ENCODE data around the gene ZNF532. TPM values are rescaled to one million over a fixed set of nuclear protein-coding genes. Genes with fewer than 3 reads are reported as not detected.
"Not testable (repeated sequence)": the region's sequence is repeated elsewhere in the genome, so short reads cannot be mapped to it uniquely, and the experiment has no call there.

The ZNF532 gene
- total RNA-seq, 1 experiment from 2014 or later, result 18.6 TPM

DNA sequence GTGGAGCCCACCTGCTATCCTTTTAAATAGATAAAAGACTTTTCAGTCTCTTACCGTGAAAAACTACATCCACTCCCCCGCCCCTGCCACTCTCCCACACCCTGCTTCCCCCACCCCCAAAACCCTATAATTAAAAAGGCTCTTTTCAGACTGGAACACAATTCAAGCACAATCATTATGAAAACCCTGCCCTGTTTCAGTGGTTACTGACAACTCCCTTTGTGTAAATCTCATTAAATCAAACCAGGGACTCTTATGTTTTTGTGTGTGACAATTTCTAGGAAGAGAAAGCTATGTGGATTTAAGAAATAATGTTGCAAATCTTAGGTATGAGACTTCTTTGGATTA lies 21.0 kb upstream of the ZNF532 start:
- Histone ChIP-seq H3K9me3 (no peaks in the 10 kb centered on the region), H3K4me3 (no peak overlapping the region), H3K36me3 (no peaks in the 10 kb centered on the region), H3K27me3 (no peaks in the 10 kb centered on the region)
- no peak for DNase-seq

DNA sequence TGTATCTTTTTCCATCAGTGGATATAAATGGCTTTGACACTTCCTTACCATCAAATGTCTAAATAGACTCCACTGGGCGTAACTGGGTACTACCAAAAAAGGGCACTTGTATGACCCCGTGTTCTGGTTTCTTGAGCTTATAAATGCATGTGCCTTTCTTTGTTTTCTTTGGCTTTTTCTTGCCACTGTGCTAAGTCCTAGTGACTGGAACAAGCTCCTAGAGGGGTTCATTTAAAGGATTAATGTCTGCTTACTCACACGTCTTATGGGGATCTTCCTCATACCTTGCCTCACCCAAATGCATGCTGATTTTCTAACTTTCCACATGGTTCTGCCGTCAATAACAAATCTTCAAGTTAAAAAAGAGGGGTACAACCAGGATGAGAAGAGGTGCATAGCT lies 19.8 kb upstream of the ZNF532 start:
- no peak overlapping the region for H3K4me3 ChIP-seq
- no peak for DNase-seq
- no peaks in the 10 kb centered on the region for H3K36me3 ChIP-seq
- no peaks in the 10 kb centered on the region for H3K27me3 ChIP-seq
- no peaks in the 10 kb centered on the region for H3K9me3 ChIP-seq

GRCh38 chr18:58845928-58846724 lies 18.6 kb upstream of the ZNF532 start:
- Histone ChIP-seq H3K27me3 (no peaks in the 10 kb centered on the region), H3K4me3 (no peak overlapping the region), H3K9me3 (no peaks in the 10 kb centered on the region), H3K36me3 (no peaks in the 10 kb centered on the region)
- DNase-seq, result no peak

- H3K9me3 ChIP-seq, result no peaks in the 10 kb centered on the region
- no peak overlapping the region for H3K4me3 ChIP-seq
- H3K36me3 ChIP-seq, result no peaks in the 10 kb centered on the region
- no peaks in the 10 kb centered on the region for H3K27me3 ChIP-seq
- DNase-seq, result no peak
These were observed 17.1 kb upstream of the ZNF532 start for GRCh38 chr18:58847383-58848071.

GRCh38 chr18:58848685-58849084 lies 16.0 kb upstream of the ZNF532 start:
- H3K27me3 ChIP-seq, result no peaks in the 10 kb centered on the region
- no peaks in the 10 kb centered on the region for H3K9me3 ChIP-seq
- peak; percentile 44 for DNase-seq
- no peak overlapping the region for H3K4me3 ChIP-seq
- no peaks in the 10 kb centered on the region for H3K36me3 ChIP-seq

DNA sequence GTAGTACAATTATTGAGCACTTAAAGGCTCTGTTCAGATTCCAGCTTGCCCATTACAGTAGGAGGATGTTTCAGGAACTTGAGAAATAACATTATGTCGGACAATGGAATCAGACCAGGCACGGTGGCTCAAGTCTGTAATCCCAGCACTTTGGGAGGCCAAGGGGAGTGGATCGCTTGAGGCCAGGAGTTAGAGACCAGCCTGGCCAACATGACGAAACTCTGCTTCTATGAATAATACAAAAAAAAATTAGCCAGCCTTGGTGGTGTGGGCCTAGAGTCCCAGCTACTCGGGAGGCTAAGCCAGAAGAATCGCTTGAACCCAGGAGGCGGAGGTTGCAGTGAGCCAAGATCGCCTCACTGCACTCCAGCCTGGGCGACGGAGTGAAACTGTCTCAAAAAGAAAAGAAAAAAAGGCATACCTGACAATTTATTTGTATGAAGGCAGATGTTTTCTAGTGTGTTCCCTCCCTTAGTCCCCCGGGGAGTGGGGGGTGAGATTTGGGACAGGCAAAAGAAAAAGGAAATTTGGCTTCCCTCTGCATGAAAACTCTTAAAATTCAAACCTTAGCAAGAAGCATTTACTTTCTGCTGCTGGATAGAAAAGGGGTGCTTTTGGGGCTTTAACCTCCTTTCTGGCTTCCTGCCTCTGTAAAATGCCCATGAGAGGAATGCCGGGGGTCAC lies 13.7 kb upstream of the ZNF532 start:
- H3K9me3 ChIP-seq, result no peaks in the 10 kb centered on the region
- no peak overlapping the region for H3K4me3 ChIP-seq
- DNase-seq, result no peak
- no peaks in the 10 kb centered on the region for H3K27me3 ChIP-seq
- H3K36me3 ChIP-seq, result no peaks in the 10 kb centered on the region

DNA sequence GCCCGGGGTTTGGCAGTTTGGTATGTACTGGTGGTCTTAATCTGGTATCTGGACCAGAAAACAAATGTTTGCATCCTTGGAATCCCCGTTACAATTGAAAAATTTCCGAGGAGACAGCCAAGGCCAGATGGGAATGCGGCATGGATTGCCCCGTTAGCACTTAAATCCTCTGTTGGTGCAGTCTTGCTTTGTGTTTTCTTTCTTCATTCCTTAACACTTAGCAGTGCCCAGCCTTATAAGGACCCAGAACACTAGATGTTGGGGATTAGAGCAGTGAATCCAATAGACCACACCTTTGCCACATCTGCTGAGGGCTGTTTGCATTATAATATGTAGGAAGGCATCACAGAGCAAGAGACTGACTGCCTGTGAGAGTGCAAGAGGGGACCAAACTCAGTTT lies 12.8 kb upstream of the ZNF532 start:
- no peak overlapping the region for H3K4me3 ChIP-seq
- no peaks in the 10 kb centered on the region for H3K27me3 ChIP-seq
- DNase-seq, result no peak
- H3K9me3 ChIP-seq, result peaks cover 3% of the 10 kb centered on the region
- H3K36me3 ChIP-seq, result no peaks in the 10 kb centered on the region

GRCh38 chr18:58852629-58853028 lies 12.0 kb upstream of the ZNF532 start:
- Histone ChIP-seq H3K36me3 (no peaks in the 10 kb centered on the region), H3K9me3 (peaks cover 3% of the 10 kb centered on the region), H3K4me3 (no peak overlapping the region), H3K27me3 (no peaks in the 10 kb centered on the region)
- no peak for DNase-seq

- H3K27me3 ChIP-seq, result no peaks in the 10 kb centered on the region
- no peak overlapping the region for H3K4me3 ChIP-seq
- no peak for DNase-seq
- H3K9me3 ChIP-seq, result peaks cover 3% of the 10 kb centered on the region
- no peaks in the 10 kb centered on the region for H3K36me3 ChIP-seq
These were observed 11.1 kb upstream of the ZNF532 start for GRCh38 chr18:58853561-58853960.

DNA sequence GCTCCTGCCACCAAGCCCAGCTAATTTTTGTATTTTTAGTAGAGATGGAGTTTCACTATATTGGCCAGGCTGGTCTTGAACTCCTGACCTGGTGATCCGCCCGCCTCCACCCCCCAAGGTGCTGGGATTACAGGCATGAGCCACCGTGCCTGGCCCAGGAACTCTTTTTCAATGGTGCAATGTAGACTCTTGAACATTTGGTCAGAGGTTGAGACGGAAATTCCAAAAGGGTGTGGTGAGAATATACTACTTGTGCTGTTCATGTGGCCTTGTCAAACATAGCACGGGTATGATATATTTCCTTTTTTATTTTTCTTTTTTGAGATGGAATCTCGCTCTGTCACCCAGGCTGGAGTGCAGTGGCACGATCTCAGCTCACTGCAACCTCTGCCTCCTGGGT lies 9.2 kb upstream of the ZNF532 start:
- not testable (repeated sequence) for DNase-seq, H3K9me3 ChIP-seq, H3K36me3 ChIP-seq, H3K27me3 ChIP-seq, H3K4me3 ChIP-seq

GRCh38 chr18:58856881-58857280 lies 7.8 kb upstream of the ZNF532 start:
- H3K36me3 ChIP-seq, result no peaks in the 10 kb centered on the region
- H3K9me3 ChIP-seq, result peaks cover 3% of the 10 kb centered on the region
- no peaks in the 10 kb centered on the region for H3K27me3 ChIP-seq
- DNase-seq, result peak; percentile 70
- no peak overlapping the region for H3K4me3 ChIP-seq

DNA sequence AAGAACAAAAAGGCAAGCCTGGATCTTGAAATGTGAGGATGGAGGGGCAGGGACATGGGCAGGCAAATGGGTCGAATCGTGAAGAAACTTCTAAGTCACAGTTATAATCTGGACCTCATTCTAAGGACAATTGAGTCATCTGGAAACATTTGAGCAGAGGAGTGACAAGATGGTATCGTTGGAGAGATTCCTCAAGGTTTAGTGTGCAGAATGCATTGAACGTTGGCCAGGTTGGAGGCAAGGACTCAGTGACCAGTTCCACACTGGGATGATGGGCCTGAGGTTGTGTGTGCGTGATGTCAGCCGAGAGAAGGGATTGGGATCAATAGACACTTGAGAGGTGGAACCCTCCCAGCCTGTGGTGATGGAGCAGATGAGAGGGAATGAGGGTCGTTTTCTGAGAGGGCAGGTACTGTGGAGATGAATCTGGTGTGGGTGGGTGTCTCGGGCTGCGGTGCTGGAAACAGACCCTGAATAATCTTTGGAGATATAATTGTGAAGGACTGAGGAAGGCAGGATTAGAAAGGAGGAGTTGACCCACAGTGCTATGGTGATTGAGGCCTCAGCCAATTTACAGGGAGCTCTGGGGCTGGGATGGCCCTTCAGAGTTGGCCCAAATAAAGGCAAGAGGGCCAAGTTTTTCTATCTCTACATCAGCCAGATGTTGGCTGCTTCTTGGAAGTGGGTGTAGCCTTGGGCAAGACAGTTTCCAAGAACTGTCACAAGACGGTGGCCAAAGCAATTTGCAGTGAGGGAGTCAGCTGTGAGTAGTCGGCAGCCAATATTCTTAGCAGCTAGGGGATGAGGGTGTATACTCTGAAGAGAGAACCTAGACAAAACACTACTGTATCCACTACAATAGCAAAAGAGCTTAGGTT lies 5.8 kb upstream of the ZNF532 start:
- Histone ChIP-seq H3K4me3 (no peak overlapping the region), H3K36me3 (no peaks in the 10 kb centered on the region), H3K27me3 (no peaks in the 10 kb centered on the region), H3K9me3 (peaks cover 3% of the 10 kb centered on the region)
- DNase-seq, result peak; percentile 76

- Histone ChIP-seq H3K27me3 (no peaks in the 10 kb centered on the region), H3K9me3 (peaks cover 3% of the 10 kb centered on the region), H3K36me3 (no peaks in the 10 kb centered on the region), H3K4me3 (no peak overlapping the region)
- no peak for DNase-seq
These were observed 4.8 kb upstream of the ZNF532 start for GRCh38 chr18:58859907-58860306.

DNA sequence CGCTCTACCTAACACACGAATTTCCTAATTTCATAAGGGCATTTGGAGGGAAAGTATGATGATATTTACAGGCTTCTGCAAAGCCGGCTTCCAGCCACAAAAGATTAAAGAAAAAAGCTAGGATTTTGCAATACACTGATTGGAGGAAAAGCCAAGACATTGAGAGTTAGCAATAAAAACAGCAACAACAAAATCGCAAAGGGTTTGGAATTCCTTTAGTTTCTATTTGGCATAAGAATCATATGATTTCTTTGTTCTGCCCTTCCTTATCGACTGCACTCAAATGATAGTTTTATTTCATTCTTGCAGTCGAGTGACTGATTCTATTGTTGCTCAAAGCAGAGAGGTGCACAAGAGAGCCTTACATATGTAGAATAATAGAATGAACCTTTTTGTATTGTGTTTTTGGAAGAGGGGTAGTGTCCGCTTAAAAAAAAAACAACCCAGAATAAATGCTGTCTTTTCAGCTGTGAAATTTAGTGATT lies 3.9 kb upstream of the ZNF532 start:
- no peak for DNase-seq
- no peaks in the 10 kb centered on the region for H3K27me3 ChIP-seq
- H3K9me3 ChIP-seq, result peaks cover 3% of the 10 kb centered on the region
- H3K4me3 ChIP-seq, result no peak overlapping the region
- peaks cover 7% of the 10 kb centered on the region for H3K36me3 ChIP-seq

GRCh38 chr18:58861353-58861752 lies 3.3 kb upstream of the ZNF532 start:
- Histone ChIP-seq H3K36me3 (peaks cover 13% of the 10 kb centered on the region), H3K4me3 (no peak overlapping the region), H3K27me3 (no peaks in the 10 kb centered on the region), H3K9me3 (peaks cover 3% of the 10 kb centered on the region)
- DNase-seq, result no peak

DNA sequence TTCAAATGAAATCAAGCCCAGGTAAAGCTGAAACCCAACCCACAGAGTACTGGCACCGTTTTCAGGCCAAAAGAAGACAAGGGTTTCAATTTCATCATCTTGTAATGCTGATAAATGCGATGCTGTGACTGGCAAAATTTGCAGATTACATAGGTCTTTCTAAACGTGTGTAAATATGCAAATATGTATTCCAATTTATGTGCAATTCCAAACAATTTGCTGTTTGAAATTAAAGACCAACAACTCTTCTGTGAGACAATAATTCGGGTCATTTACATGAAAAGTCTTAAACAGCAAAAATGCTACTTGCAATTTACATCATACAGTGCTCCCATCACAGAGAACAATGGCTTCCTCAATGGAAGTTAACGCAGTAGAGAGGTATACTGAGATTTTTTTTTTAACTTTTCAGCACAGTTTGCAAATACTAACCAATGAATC lies 2.8 kb upstream of the ZNF532 start:
- Histone ChIP-seq H3K9me3 (no peaks in the 10 kb centered on the region), H3K36me3 (peaks cover 17% of the 10 kb centered on the region), H3K4me3 (no peak overlapping the region), H3K27me3 (no peaks in the 10 kb centered on the region)
- DNase-seq, result no peak

DNA sequence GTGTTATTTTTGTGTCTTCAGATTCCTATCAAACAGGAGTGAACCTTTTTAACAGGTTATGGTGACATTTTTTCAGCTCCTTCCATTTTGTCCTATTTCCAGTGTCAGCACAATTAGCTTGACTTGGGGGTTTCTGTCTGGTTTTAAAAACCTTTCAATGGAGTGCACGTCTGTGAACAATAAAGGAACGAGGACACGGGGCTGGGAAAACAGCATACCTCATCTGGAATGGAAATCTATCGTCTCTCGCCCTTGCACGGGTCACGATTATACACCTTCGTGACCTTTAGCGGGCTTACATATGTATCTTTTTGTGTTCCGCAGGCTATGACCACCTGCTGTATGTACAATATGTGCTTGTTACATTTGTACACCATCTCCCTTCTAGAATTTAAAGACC lies 2.3 kb upstream of the ZNF532 start:
- Histone ChIP-seq H3K4me3 (peak overlapping the region; percentile 55), H3K9me3 (no peaks in the 10 kb centered on the region), H3K27me3 (no peaks in the 10 kb centered on the region), H3K36me3 (peaks cover 21% of the 10 kb centered on the region)
- no peak for DNase-seq
